GM12878 (cell line): ENCODE data around the gene TYK2.

Source experiments
- CTCF ChIP-seq, 3 experiments: IDR thresholded peaks in 2 of 3; conservative IDR thresholded peaks in 1 of 3; 2 replicates each; pipeline ENCODE4 v1.5.1; 2011; ENCODE audit warnings: low read depth in 3 of 3, low read length in 3 of 3, mild to moderate bottlenecking in 3 of 3, control low read depth in 2 of 3, moderate library complexity in 2 of 3, inconsistent platforms in 1 of 3, mixed read lengths in 1 of 3; ENCODE audit not compliant: control insufficient read depth in 2 of 3, insufficient read depth in 1 of 3; ENCODE audit errors: extremely low read depth in 1 of 3
- DPF2 ChIP-seq: fragments of 450-650 bp; IDR thresholded peaks from 2 replicates; pipeline ENCODE4 v1.6.1; 2017; ENCODE audit warnings: mild to moderate bottlenecking
- NFYA ChIP-seq: IDR thresholded peaks from 2 replicates; pipeline ENCODE4 v1.6.1; 2011; ENCODE audit warnings: low read depth, mild to moderate bottlenecking, low read length, improper control_type of control experiment, borderline replicate concordance
- POLR2AphosphoS5 ChIP-seq: IDR thresholded peaks from 2 replicates; pipeline ENCODE4 v1.6.1; 2011; ENCODE audit warnings: mild to moderate bottlenecking, low read length, inconsistent platforms
- SMARCA5 ChIP-seq: fragments of 450-650 bp; IDR thresholded peaks from 2 replicates; pipeline ENCODE4 v1.6.1; 2017; ENCODE audit warnings: mild to moderate bottlenecking
- TAF1 ChIP-seq: IDR thresholded peaks from 2 replicates; pipeline ENCODE4 v1.6.1; 2011; ENCODE audit warnings: mild to moderate bottlenecking, low read depth, low read length, borderline replicate concordance
- TCF12 ChIP-seq: IDR thresholded peaks from 2 replicates; pipeline ENCODE4 v1.6.1; 2011; ENCODE audit warnings: low read depth, mild to moderate bottlenecking, low read length
- ZBED1 ChIP-seq: IDR thresholded peaks from 2 replicates; pipeline ENCODE4 v1.6.1; 2016; ENCODE audit warnings: borderline replicate concordance
- TF ChIP-seq, protein P1 (sequence below): IDR thresholded peaks from 2 replicates; pipeline ENCODE4 v1.6.1; 2011; ENCODE audit warnings: low read depth, mild to moderate bottlenecking, low read length, moderate library complexity, borderline replicate concordance; ENCODE audit errors: extremely low read depth
- TF ChIP-seq, protein P2 (sequence below): IDR thresholded peaks from 2 replicates; pipeline ENCODE4 v1.6.1; 2011; ENCODE audit warnings: borderline replicate concordance, low read depth, mild to moderate bottlenecking, moderate library complexity, mixed read lengths, low read length; ENCODE audit not compliant: insufficient read depth; ENCODE audit errors: extremely low read length

GRCh38 chr19:10420444-10421239, 40.3 kb upstream of the TYK2 start, which contains the start of gene PDE4A:
- TF ChIP-seq, protein P1, sequence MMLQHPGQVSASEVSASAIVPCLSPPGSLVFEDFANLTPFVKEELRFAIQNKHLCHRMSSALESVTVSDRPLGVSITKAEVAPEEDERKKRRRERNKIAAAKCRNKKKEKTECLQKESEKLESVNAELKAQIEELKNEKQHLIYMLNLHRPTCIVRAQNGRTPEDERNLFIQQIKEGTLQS: no peak
- TF ChIP-seq, protein P2, sequence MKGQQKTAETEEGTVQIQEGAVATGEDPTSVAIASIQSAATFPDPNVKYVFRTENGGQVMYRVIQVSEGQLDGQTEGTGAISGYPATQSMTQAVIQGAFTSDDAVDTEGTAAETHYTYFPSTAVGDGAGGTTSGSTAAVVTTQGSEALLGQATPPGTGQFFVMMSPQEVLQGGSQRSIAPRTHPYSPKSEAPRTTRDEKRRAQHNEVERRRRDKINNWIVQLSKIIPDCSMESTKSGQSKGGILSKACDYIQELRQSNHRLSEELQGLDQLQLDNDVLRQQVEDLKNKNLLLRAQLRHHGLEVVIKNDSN: no peak
- TF ChIP-seq POLR2AphosphoS5 (no peak), CTCF (IDR thresholded peaks at IDR 0.05 in 2 of 3, conservative IDR thresholded peaks at IDR 0.05 in 1 of 3; ENCODE audit: control insufficient read depth in 2 of 3, extremely low read depth in 1 of 3, insufficient read depth in 1 of 3, low read depth in 3 of 3, low read length in 3 of 3) (peak; percentile 49 to 60 (median 51)), NFYA (no peak), TCF12 (no peak), ZBED1 (no peak), SMARCA5 (no peak), DPF2 (peak; percentile 65; the same call in 1 of the 2 replicates), TAF1 (0 out of 2 replicates have a peak, but pooled peaks have one; percentile 12)
